Measurements from ENCODE around the gene CDYL.

CDYL gene

DNA sequence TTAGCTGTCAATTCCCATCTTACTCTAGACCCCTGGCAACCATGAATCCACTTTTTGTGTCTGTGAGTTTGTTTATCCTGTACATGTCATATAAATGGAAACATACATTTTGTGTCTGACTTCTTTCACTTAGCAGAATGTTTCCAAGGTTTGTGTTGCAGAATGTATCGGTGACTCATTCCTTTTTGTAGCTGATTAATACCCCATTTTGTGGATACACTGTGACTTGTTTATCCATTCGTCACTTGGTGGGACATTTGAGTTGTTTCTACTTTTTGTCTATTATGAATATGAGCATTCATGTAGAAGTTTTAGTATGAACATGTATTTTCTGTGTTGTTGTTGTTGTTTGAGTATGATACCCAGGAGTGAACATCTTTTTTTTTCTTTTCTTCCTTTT is 21.4 kb downstream of the CDYL start:
- H2BK12ac ChIP-seq (ENCODE audit: low read length): no peak overlapping the region

DNA sequence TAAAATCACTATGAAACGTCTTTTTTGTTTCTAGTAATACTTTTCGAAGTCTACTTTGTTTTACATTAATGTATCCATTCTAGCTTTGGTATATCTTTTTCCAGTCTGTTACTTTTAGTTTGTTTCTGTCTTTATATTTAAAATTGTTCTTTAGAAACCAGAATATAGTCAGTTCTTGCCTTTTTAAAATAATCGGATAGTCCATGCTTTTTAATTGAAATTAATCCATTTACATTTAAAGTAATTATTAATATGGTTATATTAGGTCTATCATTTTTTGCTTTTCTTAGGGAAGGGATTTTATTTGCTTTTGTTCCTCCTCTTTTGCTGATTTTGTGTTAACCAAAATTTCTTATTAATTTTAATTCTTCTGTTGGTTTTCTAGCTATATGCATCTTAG is 23.7 kb downstream of the CDYL start:
- Histone ChIP-seq H3K36me3 (replicated peaks in 1 of 2; ENCODE audit: control insufficient read depth in 2 of 2, insufficient read depth in 2 of 2, low read length in 2 of 2) (no peaks in the 10 kb centered on the region), H3K14ac (ENCODE audit: low read length) (no peak overlapping the region), H3K18ac (ENCODE audit: low read length) (no peak overlapping the region), H2BK12ac (ENCODE audit: low read length) (no peak overlapping the region), H3K27ac (replicated peaks; ENCODE audit: low read length) (no peak overlapping the region), H3K4me2 (ENCODE audit: insufficient read depth, low read length, poor library complexity, severe bottlenecking) (no peak overlapping the region), H3K79me1 (ENCODE audit: low read depth, low read length) (peaks cover 5% of the 10 kb centered on the region), H2AFZ (ENCODE audit: low read length) (no peak overlapping the region), H4K91ac (ENCODE audit: low read depth, low read length, poor library complexity) (no peak overlapping the region), H3K4ac (ENCODE audit: low read length) (no peak overlapping the region), H3K9me3 (replicated peaks in 1 of 2; ENCODE audit: control insufficient read depth in 2 of 2, insufficient read depth in 1 of 2, low read depth in 1 of 2, low read length in 2 of 2) (peaks cover 0 to 11% of the 10 kb centered on the region in 2 donors), H3K4me1 (ENCODE audit: control insufficient read depth in 2 of 2, insufficient read depth in 1 of 2, low read depth in 1 of 2, low read length in 2 of 2) (peaks cover 0 to 4% of the 10 kb centered on the region in 2 donors), H2BK120ac (ENCODE audit: low read depth, low read length) (no peak overlapping the region), H4K8ac (ENCODE audit: low read depth, low read length) (no peak overlapping the region), H3K23ac (ENCODE audit: low read depth, low read length, poor library complexity) (no peak overlapping the region), H2BK5ac (ENCODE audit: low read length) (no peak overlapping the region), H3K4me3 (ENCODE audit: low read length in 2 of 2) (no peak overlapping the region), H3K9ac (ENCODE audit: low read depth, low read length, poor library complexity) (no peak overlapping the region), H3K27me3 (ENCODE audit: control insufficient read depth in 3 of 3, insufficient read depth in 3 of 3, low read depth in 1 of 3, low read length in 3 of 3) (no peaks in the 10 kb centered on the region), H2BK15ac (ENCODE audit: low read length) (no peak overlapping the region), H2AK5ac (ENCODE audit: low read depth, low read length) (no peak overlapping the region)
- DNase-seq (ENCODE audit: low spot score): no peak
- WGBS, 2 donors (ENCODE audit: extremely low coverage in 2 of 2, insufficient read length in 2 of 2, insufficient replicate concordance in 1 of 2): no CpG with 5 or more reads among the region's 3 CpGs

More for the DNA sequence above, 21.4 kb downstream of the CDYL start:
- no peak overlapping the region for H3K23ac ChIP-seq (ENCODE audit: low read depth, low read length, poor library complexity)
- H3K14ac ChIP-seq (ENCODE audit: low read length): no peak overlapping the region
- no peak overlapping the region for H3K4me3 ChIP-seq (ENCODE audit: low read length in 2 of 2)
- peaks cover 0 to 1% of the 10 kb centered on the region in 2 donors for H3K4me1 ChIP-seq (ENCODE audit: control insufficient read depth in 2 of 2, insufficient read depth in 1 of 2, low read depth in 1 of 2, low read length in 2 of 2)
- no peak overlapping the region for H3K4ac ChIP-seq (ENCODE audit: low read length)
- H4K91ac ChIP-seq (ENCODE audit: low read depth, low read length, poor library complexity): no peak overlapping the region
- H3K27me3 ChIP-seq (ENCODE audit: control insufficient read depth in 3 of 3, insufficient read depth in 3 of 3, low read depth in 1 of 3, low read length in 3 of 3): no peaks in the 10 kb centered on the region
- H3K27ac ChIP-seq (replicated peaks; ENCODE audit: low read length): no peak overlapping the region
- H3K18ac ChIP-seq (ENCODE audit: low read length): no peak overlapping the region
- H2BK120ac ChIP-seq (ENCODE audit: low read depth, low read length): no peak overlapping the region
- no peak overlapping the region for H2AK5ac ChIP-seq (ENCODE audit: low read depth, low read length)
- WGBS, 2 donors (ENCODE audit: extremely low coverage in 2 of 2, insufficient read length in 2 of 2, insufficient replicate concordance in 1 of 2): no CpG with 5 or more reads among the region's 2 CpGs
- no peak overlapping the region for H3K9ac ChIP-seq (ENCODE audit: low read depth, low read length, poor library complexity)
- H2BK15ac ChIP-seq (ENCODE audit: low read length): no peak overlapping the region
- H3K36me3 ChIP-seq (replicated peaks in 1 of 2; ENCODE audit: control insufficient read depth in 2 of 2, insufficient read depth in 2 of 2, low read length in 2 of 2): no peaks in the 10 kb centered on the region
- H2BK5ac ChIP-seq (ENCODE audit: low read length): no peak overlapping the region
- no peak overlapping the region for H3K4me2 ChIP-seq (ENCODE audit: insufficient read depth, low read length, poor library complexity, severe bottlenecking)
- peaks cover 0 to 11% of the 10 kb centered on the region in 2 donors for H3K9me3 ChIP-seq (replicated peaks in 1 of 2; ENCODE audit: control insufficient read depth in 2 of 2, insufficient read depth in 1 of 2, low read depth in 1 of 2, low read length in 2 of 2)
- H2AFZ ChIP-seq (ENCODE audit: low read length): no peak overlapping the region
- DNase-seq (ENCODE audit: low spot score): no peak
- H3K79me1 ChIP-seq (ENCODE audit: low read depth, low read length): no peaks in the 10 kb centered on the region
- no peak overlapping the region for H4K8ac ChIP-seq (ENCODE audit: low read depth, low read length)

DNA sequence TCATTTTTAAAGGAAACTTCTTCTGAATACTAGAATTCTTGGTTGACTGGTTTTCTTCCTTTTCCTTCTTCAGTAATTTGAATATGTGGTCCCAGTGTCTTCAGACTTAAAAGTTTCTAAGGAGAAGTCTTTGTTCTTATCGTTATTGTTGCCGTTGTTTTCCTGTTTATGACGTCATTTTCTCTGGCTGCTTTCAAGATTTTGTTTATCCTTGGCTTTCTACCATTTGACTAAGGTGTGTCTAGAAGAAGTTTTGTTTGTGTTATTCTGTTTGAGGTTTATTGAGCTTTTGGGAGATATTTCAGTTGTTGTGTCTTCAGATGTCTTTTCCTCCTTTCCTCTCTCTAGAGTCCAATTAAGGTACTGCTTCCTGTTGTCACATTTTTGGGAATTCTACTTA is 24.5 kb downstream of the CDYL start:
- Histone ChIP-seq H3K27ac (replicated peaks; ENCODE audit: low read length) (no peak overlapping the region), H3K18ac (ENCODE audit: low read length) (no peak overlapping the region), H2AFZ (ENCODE audit: low read length) (no peak overlapping the region), H2BK120ac (ENCODE audit: low read depth, low read length) (no peak overlapping the region), H3K9me3 (replicated peaks in 1 of 2; ENCODE audit: control insufficient read depth in 2 of 2, insufficient read depth in 1 of 2, low read depth in 1 of 2, low read length in 2 of 2) (peaks cover 0 to 11% of the 10 kb centered on the region in 2 donors), H3K4me1 (ENCODE audit: control insufficient read depth in 2 of 2, insufficient read depth in 1 of 2, low read depth in 1 of 2, low read length in 2 of 2) (peaks cover 0 to 7% of the 10 kb centered on the region in 2 donors), H4K8ac (ENCODE audit: low read depth, low read length) (no peak overlapping the region), H2BK15ac (ENCODE audit: low read length) (no peak overlapping the region), H4K91ac (ENCODE audit: low read depth, low read length, poor library complexity) (no peak overlapping the region), H2AK5ac (ENCODE audit: low read depth, low read length) (no peak overlapping the region), H3K4ac (ENCODE audit: low read length) (no peak overlapping the region), H3K23ac (ENCODE audit: low read depth, low read length, poor library complexity) (no peak overlapping the region), H3K36me3 (replicated peaks in 1 of 2; ENCODE audit: control insufficient read depth in 2 of 2, insufficient read depth in 2 of 2, low read length in 2 of 2) (no peaks in the 10 kb centered on the region), H2BK5ac (ENCODE audit: low read length) (no peak overlapping the region), H3K27me3 (ENCODE audit: control insufficient read depth in 3 of 3, insufficient read depth in 3 of 3, low read depth in 1 of 3, low read length in 3 of 3) (no peaks in the 10 kb centered on the region), H2BK12ac (ENCODE audit: low read length) (no peak overlapping the region), H3K79me1 (ENCODE audit: low read depth, low read length) (peaks cover 5% of the 10 kb centered on the region), H3K4me2 (ENCODE audit: insufficient read depth, low read length, poor library complexity, severe bottlenecking) (no peak overlapping the region), H3K14ac (ENCODE audit: low read length) (no peak overlapping the region), H3K4me3 (ENCODE audit: low read length in 2 of 2) (no peak overlapping the region), H3K9ac (ENCODE audit: low read depth, low read length, poor library complexity) (no peak overlapping the region)
- no CpG with 5 or more reads among the region's 3 CpGs for WGBS, 2 donors (ENCODE audit: extremely low coverage in 2 of 2, insufficient read length in 2 of 2, insufficient replicate concordance in 1 of 2)
- DNase-seq (ENCODE audit: low spot score): no peak

GRCh38 chr6:4801491-4802110 is 25.4 kb downstream of the CDYL start:
- Histone ChIP-seq H3K4me2 (ENCODE audit: insufficient read depth, low read length, poor library complexity, severe bottlenecking) (no peak overlapping the region), H3K18ac (ENCODE audit: low read length) (no peak overlapping the region), H3K9me3 (replicated peaks in 1 of 2; ENCODE audit: control insufficient read depth in 2 of 2, insufficient read depth in 1 of 2, low read depth in 1 of 2, low read length in 2 of 2) (peaks cover 0 to 11% of the 10 kb centered on the region in 2 donors), H3K4me3 (ENCODE audit: low read length in 2 of 2) (no peak overlapping the region), H3K14ac (ENCODE audit: low read length) (no peak overlapping the region), H2AK5ac (ENCODE audit: low read depth, low read length) (no peak overlapping the region), H3K36me3 (replicated peaks in 1 of 2; ENCODE audit: control insufficient read depth in 2 of 2, insufficient read depth in 2 of 2, low read length in 2 of 2) (peaks cover 0 to 9% of the 10 kb centered on the region in 2 donors), H3K27ac (replicated peaks; ENCODE audit: low read length) (no peak overlapping the region), H2BK12ac (ENCODE audit: low read length) (no peak overlapping the region), H3K4me1 (ENCODE audit: control insufficient read depth in 2 of 2, insufficient read depth in 1 of 2, low read depth in 1 of 2, low read length in 2 of 2) (peaks cover 0 to 12% of the 10 kb centered on the region in 2 donors), H2BK5ac (ENCODE audit: low read length) (no peak overlapping the region), H3K23ac (ENCODE audit: low read depth, low read length, poor library complexity) (no peak overlapping the region), H3K4ac (ENCODE audit: low read length) (no peak overlapping the region), H3K27me3 (ENCODE audit: control insufficient read depth in 3 of 3, insufficient read depth in 3 of 3, low read depth in 1 of 3, low read length in 3 of 3) (no peaks in the 10 kb centered on the region), H2BK15ac (ENCODE audit: low read length) (no peak overlapping the region), H3K79me1 (ENCODE audit: low read depth, low read length) (peaks cover 5% of the 10 kb centered on the region), H3K9ac (ENCODE audit: low read depth, low read length, poor library complexity) (no peak overlapping the region), H4K91ac (ENCODE audit: low read depth, low read length, poor library complexity) (no peak overlapping the region), H2AFZ (ENCODE audit: low read length) (no peak overlapping the region), H2BK120ac (ENCODE audit: low read depth, low read length) (no peak overlapping the region), H4K8ac (ENCODE audit: low read depth, low read length) (no peak overlapping the region)
- WGBS, 2 donors (ENCODE audit: extremely low coverage in 2 of 2, insufficient read length in 2 of 2, insufficient replicate concordance in 1 of 2): no CpG with 5 or more reads among the region's 3 CpGs
- DNase-seq (ENCODE audit: low spot score): no peak

All from neuronal stem cell (in vitro differentiated cells).